ENCODE measurements around the gene KIF5C.

The KIF5C gene

DNA sequence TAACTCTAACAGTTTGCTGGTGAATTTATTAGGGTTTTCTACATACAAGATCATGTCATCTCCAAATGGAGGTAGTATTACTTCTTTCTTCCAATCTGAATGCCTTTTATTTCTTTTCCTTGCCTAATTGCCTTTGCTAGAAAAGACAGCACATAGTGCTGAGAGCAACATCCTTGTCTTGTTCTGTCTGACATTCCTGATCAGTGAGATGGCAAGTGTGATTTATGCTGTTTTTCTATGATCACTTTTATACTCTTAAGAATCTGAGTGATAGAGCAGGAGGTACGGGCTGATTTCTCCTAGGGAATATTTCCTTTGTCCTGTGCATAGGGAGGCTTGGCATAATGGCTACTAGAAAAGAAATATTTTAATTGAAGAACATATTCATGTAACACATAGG is 180.7 kb downstream of the KIF5C start:
- no peak for DNase-seq

- no peak for DNase-seq
Measured at GRCh38 chr2:149056541-149057255, 181.7 kb downstream of the KIF5C start.

DNA sequence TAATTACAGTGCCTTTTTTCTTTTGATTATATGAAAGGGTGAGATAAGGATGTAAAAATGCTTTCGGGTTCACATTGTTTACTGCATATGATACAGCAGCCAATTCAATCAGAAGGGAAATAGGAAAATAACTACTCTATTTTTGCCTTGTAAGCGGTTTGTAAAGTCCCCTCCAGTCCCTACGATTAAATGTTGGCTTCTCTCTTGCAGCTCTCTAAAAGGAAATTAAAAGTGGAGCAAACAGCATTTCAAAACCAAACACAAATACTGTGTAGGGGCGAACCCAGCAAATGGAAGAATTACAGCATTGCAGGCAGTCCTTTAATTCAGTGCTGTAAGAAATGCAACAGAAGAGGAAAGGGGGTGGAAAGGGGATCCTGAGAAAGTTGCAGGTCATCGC is 182.4 kb downstream of the KIF5C start:
- no peak for DNase-seq

GRCh38 chr2:149058936-149059335 is 183.9 kb downstream of the KIF5C start:
- no peak for DNase-seq

- no peak for DNase-seq
Measured at GRCh38 chr2:149059822-149060221, 184.8 kb downstream of the KIF5C start.

GRCh38 chr2:149061133-149061745 is 186.2 kb downstream of the KIF5C start:
- DNase-seq = no peak

- no peak for DNase-seq
Measured at GRCh38 chr2:149062531-149062930, 187.5 kb downstream of the KIF5C start.

DNA sequence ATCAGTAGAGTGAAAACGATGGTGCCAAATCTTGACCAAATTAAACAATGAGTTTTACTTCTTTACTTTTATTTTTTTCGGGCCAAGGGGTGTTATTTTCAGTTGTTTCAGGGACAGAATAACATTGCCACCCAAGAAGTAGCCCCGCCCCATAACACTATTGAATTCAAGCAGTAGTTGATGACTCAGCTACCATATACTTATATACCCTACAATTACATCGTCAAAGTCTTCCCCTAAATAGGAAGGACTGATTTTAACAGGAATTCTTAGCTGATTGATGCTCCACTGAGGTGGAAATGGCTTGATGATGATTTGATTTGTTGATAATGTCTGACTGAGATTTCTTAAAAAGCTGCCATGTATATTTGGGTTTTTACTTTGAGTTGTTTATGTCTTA is 188.2 kb downstream of the KIF5C start:
- no peak for DNase-seq

- DNase-seq = no peak
Measured at GRCh38 chr2:149064365-149064841, 189.4 kb downstream of the KIF5C start.

- DNase-seq = no peak
Measured at GRCh38 chr2:149064856-149065630, 190.0 kb downstream of the KIF5C start.

GRCh38 chr2:149068225-149068995 is 193.4 kb downstream of the KIF5C start:
- DNase-seq = no peak

DNA sequence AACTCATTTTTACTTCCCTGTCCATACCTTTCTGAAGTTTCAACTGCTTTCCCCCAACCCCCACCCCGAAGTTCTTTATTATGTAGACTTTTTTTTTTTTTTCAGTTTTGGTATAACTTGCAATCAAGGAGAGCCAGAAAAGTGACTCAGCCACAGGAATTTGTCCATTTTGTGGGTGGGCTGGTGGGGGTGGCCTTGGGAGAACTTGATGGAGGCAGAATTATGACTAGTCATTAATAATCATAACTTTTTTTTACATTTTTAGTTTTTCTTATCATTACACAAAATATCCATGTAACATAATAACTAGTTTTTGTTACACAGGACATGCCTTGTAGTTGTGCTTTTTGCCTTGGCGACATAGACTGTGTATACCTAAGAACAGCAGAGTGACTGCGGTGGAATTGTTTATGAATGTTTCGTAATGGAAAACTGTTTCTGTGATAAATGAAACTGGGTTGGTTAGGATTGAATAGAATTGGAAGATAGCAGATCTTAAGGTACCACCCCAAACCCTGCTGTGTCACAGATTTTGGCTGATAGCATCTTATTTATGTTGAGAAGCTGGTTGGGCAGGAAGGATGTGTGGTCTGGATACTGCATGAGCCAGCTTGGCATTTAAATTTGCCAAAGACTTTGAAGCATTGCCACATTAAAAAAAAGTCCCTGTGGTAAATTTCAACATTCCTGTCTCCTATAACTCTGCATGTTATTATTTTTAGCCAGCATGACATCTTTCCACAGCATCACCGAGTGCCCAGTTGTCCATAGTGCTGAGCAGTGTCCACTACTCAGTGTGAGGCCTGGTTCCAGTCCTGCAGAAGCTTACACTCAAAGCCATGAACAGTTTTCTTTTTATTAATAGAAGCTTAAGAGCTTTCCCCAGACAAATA is 194.2 kb downstream of the KIF5C start:
- DNase-seq = no peak

DNA sequence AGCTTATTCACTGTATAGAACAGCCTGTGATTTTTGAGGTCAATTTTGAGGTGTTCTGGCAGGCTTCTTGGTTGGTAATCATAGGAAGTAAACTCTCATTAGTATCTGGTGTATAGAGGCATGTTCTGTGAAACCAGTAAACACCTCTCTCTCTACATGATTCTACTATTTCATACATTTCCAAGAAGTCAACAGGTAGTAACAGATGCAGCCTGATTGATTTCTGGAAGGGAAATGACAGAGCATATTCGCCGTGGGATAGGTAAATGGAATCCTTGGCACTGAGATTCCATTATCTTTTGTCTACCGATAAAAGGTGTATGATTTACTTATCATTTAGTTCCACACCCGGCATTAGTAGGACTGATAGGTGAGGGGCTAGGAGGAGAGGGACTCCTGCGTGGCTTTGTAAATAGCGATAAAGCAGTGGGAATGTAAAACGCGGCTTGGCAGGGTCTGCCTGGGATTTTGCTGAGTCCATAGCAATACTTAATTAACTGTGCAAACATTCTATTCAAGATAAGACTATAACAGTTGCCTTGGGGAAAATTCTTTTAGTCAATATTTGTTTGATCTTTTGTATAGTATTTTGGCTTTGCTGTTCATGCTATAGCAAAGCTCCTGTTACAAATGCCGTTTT is 195.8 kb downstream of the KIF5C start:
- no peak for DNase-seq

- DNase-seq = no peak
Measured at GRCh38 chr2:149075105-149075504, 200.1 kb downstream of the KIF5C start.

- DNase-seq = no peak
Measured at GRCh38 chr2:149075853-149076252, 200.8 kb downstream of the KIF5C start.

All from SHP77 (cell line).